GM21717 (cell line): ENCODE measurements around the gene ACTA2.

Experiments
- ATAC-seq: cut with Tn5 transposase; IDR thresholded peaks from one replicate; pipeline ENCODE4 v1.9.1; 2021; ENCODE audit warnings: mild to moderate bottlenecking, moderate library complexity; ENCODE audit not compliant: unreplicated experiment

Gene ACTA2

GRCh38 chr10:88896994-88897853 is 55.3 kb downstream of the ACTA2 start:
- no peak for ATAC-seq

- no peak for ATAC-seq
Measured at GRCh38 chr10:88896372-88896993, 56.1 kb downstream of the ACTA2 start.

GRCh38 chr10:88895250-88895649 is 57.3 kb downstream of the ACTA2 start:
- no peak for ATAC-seq

GRCh38 chr10:88893611-88894010 is 59.0 kb downstream of the ACTA2 start:
- ATAC-seq: no peak

GRCh38 chr10:88892222-88892967 is 60.2 kb downstream of the ACTA2 start:
- ATAC-seq: no peak

- no peak for ATAC-seq
Measured at GRCh38 chr10:88890681-88891381, 61.7 kb downstream of the ACTA2 start.

GRCh38 chr10:88889559-88890337 is 62.8 kb downstream of the ACTA2 start:
- ATAC-seq: peak; percentile 70

GRCh38 chr10:88888810-88889445 is 63.6 kb downstream of the ACTA2 start:
- ATAC-seq: no peak

- ATAC-seq: peak; percentile 44
Measured at GRCh38 chr10:88886557-88886956, 66.0 kb downstream of the ACTA2 start.
